Stimulated activated CD8-positive, alpha-beta memory T cell treated with anti-CD3 and anti-CD28 coated beads, Interleukin-7, amount 100 ng/mL, for 4 hours (primary cell): ENCODE results near the gene CCDC184.
"Not testable (repeated sequence)": the region's sequence is repeated elsewhere in the genome, so short reads cannot be mapped to it uniquely, and the experiment has no call there.

Source experiments
- DNase-seq, 2 donors: peaks; one replicate each; pipeline ENCODE4 v3.0.0-alpha.2; 2020; ENCODE audit warnings: low read depth in 2 of 2

The CCDC184 gene

DNA sequence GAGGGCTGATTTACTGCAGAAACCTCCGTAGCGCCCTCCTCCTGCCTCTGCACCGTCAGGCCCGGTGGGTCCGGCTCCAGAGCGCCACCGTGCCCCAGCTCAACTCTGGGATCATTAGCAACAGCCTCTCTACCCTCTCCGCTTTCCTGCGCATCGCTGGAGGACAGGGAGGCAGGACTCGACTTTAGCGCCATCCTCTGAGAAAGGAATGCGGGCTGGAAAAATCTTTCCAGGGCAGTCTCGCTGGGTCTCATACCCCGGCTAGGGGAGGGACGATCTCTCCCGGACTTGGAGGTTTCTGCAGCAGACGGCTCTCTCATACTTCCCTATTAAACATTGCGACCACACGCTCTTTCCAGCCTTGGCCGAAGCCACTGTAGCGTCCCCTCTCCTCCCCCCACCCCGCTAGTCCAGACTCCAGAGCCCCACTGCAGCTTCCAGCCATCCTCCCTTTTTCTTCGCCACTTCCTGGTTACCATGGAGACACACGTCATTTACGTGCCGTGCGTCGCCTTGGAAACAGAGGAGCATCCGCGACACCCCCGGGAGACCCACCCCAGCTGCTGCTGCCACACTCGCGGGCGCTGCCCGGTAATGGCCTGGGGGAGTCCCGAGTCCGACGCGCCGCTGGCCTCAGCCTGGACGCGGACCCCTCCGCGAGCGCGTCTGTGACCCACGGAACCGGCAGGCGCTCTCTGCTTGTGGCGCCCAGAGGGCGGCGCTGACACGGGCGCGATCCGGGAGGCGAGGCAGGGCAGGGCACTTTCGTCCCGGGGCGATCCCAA, at the start of gene CCDC184:
TSS of gene CCDC184 (plus strand) at position 554 of the 785 bp plus-strand sequence. CDS start 479 bp downstream, outside the sequence.
- peak; percentile 66 to 68 for DNase-seq

- DNase-seq: no peak
Measured at GRCh38 chr12:48135027-48135426, 48.4 kb upstream of the CCDC184 start.

- DNase-seq: no peak
Measured at GRCh38 chr12:48142818-48143674, 40.4 kb upstream of the CCDC184 start.

DNA sequence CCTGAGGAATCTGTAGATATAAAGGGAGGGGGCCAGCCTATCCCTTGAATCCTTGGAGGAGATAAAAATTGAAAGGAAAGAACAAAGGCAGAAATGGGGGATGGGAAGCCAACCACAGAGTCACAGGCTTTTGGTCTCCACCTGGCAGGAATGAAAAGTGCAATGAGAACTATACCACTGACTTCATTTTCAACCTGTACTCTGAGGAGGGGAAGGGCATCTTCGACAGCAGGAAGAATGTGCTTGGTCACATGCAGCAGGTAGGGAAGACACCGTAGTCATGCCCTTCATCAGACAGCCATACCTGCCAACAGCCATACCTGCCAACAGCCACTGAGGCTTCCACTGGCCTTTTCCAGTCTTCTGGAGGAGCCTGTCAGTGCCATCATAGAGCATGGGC, 39.5 kb upstream of the CCDC184 start:
- DNase-seq: no peak

- no peak for DNase-seq
Measured at GRCh38 chr12:48145981-48146380, 37.5 kb upstream of the CCDC184 start.

DNA sequence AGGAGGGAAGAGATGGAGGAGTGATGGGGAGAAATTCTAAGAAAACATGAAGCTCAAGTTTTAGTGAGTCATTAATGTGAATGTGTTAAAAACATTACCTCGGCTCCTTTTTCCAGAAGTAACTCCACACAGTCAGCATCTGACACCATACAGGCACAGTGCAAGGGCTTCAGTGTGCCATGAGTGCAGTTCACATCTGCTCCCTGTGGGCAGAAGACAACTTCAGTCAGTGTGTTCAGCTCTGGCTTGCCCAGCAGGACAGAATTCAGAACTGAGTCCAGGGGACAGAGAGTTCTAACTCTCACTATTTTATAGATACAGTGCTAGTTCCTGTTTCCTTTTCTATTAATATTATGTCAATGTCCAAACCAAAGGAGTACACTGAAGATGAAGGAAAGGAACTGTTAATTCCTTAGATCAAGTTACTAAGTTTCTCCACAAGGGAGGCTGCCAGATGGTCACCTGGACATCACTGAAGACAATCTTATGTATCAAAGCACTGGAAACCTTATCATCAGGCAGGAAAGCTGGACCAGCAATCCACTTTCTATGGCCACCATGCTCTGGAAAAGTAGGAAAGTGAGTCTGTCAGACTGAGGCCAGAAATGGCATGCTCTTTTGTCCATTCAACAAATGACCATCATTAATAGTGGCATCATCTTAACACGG, 32.2 kb upstream of the CCDC184 start:
- DNase-seq: no peak

GRCh38 chr12:48155786-48156185, 27.7 kb upstream of the CCDC184 start:
- not testable (repeated sequence) for DNase-seq

DNA sequence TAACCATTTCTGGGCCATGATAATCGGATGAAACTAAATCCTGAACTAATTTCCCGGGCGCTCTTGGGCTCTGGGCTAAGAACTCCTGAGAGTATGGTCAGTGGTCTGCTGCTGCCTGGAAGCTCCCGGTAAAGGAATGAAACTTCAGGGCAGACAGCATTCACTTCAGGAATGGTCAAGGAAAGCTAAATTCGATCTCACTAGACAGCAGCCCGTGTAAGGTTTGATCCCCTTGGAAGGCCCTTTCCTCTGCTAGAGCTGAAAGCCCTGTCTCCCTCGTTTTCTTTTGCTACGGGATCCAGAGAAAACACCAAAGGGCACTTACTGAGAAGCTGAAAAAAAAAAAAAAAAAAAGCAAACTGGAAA, 26.8 kb upstream of the CCDC184 start:
- DNase-seq: no peak

DNA sequence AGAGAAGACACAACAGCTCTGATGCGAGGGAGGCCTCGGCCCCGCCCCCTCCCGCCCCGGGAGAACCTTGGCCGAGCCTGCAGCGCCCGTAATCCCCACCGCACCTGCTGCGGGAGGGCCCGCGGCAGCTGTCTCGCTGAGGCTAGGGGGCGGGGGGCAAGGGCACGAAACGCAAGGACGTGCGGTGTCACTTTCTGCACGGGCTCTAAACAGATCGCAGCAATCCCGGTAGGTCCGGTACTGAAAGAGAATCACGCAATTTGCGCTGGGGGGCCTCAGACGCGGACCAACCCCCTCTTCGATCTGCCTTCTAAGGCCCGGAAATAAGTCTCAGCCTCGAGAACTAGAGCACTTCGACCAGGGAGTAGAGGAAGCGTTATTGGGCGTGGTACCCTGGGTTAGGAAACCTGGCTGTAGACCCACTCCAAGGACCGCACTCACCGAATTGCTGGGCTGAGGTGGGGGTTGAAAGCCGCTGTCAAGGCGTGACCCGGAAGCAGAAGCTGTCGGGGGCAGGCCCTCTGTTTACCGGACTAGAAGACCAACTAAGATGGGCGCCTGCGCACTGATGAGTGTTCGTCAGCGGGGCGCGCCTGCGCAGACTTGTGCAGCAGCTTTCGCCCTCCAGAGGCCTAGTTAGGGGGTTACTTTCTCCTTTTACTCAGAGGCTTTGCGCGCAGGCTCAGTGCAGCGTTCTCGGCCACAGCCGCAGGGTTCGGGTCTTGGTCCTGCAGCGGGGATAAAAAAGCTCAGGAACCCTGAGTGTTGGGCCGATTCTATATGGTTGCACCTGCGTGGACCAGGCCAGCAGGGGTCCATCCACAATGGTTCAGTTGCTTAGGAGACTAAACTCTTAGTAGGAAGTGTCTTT, 26.2 kb upstream of the CCDC184 start, which contains the start of gene ASB8:
TSS of gene ASB8 (minus strand) at position 498 of the 871 bp plus-strand sequence. CDS start 4,019 bp downstream, outside the sequence.
- peak; percentile 98 to 99 for DNase-seq

DNA sequence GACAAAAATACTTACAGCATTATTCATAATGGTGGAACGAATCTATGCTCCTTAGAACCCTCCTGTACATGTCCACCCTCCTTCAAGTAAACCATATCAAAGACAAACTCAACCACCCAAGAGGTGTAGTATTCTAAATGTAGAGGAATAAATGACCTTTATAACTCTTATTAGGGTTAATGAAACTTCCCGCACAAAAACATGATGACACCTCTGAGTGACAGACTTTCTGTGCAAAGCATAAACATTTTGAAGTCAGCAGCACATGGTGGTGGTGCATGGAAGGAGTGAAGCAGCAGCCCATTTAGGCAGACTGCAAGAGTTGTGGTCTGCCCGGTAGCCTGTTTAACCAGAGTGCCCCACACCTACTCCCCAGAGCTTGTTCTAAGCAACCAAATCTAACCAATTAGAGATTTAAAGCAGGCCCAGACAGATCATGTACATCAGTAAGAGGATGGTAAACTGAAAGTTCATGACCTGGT, 25.5 kb upstream of the CCDC184 start:
- no peak for DNase-seq

- no peak for DNase-seq
Measured at GRCh38 chr12:48160046-48160445, 23.4 kb upstream of the CCDC184 start.

DNA sequence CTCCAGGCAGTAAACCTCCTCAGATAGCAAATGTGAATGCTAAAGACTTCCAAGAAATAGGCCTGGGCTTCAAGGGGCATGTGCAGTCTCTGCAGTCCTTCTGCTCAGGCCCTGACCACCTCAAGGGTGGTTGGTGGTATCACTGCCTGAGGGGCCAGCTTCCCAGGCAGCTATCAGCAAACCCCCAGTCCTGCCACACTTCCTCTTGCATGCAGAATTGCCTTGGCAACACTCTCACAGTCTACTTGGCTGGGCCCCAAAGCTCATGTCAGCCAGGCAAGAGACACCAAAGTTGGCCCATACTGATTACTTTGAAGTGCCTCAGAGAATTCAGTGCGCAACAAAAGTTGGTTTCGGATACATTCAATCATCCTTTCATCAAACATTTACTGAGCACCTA, 22.6 kb upstream of the CCDC184 start:
- no peak for DNase-seq

GRCh38 chr12:48163150-48163747, 20.2 kb upstream of the CCDC184 start:
- no peak for DNase-seq

DNA sequence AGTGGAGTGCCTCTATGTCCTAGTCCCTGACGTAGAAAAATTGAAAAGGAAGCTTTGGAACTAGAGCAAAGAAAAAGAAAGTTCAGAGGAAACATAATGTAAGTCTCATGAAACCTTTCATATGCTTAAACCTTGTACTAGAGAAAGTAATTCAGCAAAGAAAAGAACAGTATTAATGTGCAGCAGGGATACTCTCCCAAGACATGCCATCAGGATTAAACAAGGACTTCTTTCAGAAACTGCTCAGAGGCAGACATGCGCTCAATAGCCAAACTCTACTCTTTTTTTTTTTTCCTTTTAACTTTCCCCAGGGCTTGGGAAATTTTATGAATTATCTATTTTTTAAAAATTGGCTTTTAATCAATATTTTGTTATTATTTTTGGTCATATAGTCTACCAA, 19.0 kb upstream of the CCDC184 start:
- DNase-seq: no peak

DNA sequence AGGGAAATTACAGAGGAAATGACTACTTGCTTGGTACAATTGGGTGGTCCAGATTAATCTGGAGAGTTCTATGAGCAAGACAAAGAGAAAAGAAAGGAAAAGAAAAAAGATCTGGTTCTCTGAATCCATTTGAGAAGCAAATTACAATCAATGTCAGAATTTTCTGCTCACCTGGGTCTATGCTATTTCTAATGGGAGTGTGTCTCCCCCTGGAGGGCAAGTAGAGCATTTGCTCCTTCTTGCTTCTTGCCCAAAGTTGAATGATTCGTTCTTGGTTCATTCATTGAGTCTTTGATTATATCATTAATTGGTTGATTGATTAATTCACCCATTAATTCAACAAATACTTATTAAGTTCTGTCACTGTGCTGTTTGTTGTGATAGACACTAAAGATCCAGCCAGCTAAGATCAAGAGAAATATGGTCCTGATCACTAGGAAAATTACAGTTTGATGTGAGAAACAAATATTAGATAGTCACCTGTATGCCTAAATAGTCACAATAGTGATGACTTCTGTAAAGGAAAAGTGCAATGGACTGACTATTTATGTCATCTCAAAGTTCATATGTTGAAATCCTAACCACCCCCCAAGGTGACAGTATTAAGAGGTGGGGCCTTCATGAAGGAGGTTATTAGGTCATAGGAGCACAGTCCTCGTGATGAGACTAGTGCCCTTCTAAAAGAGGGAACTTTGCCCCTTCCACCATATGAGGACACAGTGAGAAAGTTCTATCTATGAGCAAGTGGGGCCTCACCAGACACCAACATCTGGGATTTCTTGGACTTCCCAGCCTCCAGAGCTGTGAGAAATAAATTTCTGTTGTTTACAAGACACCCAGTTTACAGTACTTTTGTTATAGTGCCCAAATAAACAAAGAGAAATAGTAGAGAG, 18.1 kb upstream of the CCDC184 start:
- no peak for DNase-seq

DNA sequence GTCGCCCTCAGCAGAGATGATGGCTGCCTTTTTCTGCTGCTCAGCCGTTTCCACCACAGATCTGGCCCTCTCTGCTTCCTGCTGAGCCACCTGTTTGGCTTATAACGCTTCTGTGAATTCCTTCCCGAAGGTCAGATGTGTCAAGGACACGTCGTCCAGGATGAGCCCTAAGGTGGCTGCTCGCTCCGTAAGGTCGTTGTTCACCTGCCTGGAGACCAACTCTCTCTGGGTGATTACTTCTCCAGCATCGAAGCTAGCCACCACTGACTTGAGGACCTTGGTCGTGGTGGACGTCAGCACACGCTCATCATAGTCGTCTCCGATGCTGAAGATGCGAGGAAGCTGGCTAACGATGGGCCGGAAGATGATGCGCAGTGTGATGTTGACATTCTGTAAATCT, 14.4 kb upstream of the CCDC184 start:
- no peak for DNase-seq

DNA sequence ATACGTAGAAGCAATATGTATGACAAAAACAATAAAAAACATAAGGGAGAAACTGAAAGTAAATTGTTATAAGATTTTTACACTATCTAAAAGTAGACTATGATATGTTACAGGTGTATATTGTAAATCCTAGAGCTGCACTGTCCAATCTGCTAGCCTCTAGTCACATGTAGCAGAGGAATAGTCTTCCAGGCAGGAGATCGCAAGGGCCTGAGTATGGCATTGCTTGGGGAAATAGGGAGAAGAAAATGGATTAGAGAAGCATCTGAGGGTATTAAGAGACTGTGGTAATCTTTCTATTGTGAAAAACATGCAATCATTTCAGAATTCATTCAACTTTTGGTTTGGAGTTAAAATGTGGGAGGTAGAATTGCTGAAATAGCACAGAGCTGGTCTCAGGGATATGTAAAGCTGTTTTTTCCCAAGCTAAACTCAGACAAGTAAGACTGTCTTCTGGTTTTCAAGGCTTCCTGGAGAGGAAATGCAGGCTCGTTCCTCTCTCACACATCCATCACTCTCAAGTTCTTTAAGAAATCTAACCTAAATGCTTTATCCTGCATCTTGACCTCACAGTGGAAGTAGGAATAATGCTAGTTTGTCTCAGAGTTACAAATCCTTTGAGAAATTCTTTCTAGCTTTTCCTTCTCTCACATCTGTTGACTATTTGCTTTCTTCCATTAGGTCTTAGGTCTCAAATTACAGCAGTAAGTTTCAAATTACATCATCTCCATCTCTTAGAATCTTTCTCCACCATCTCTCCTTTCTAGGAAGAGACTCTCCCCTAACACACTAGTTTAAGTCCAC, 7.6 kb upstream of the CCDC184 start:
- DNase-seq: no peak

- DNase-seq: no peak
Measured at GRCh38 chr12:48176417-48176751, 7.1 kb upstream of the CCDC184 start.

DNA sequence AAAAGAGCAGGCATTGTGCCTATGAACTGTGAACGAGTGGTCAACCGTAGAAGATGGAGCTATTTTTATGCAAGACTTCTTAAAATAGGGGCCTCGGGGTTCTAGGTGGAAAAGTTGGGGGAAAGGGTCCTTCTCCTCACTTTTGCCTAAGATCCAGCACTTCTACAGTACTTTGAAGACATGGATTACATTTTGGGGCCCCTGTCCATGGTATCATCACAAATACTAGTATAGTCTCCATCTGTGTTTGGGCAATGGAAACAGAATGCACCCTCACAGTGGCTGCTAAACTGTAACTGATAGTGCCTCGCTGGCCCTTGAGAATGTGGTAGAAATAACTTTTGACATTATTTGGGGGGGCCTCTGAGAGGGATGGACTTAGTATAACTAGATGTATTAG, 5.5 kb upstream of the CCDC184 start:
- DNase-seq: no peak
